Raji (cell line): ENCODE data around the gene ARID3B.

Experiments
- POLR2A ChIP-seq: IDR thresholded peaks from 2 replicates; pipeline ENCODE4 v1.6.1; 2011; ENCODE audit warnings: low read depth, low read length, control low read depth; ENCODE audit not compliant: insufficient read depth

Gene ARID3B

GRCh38 chr15:74630284-74631086 lies 89.5 kb downstream of the ARID3B start:
- no peak for TF ChIP-seq POLR2A

GRCh38 chr15:74631087-74631385 lies 90.0 kb downstream of the ARID3B start:
- no peak for TF ChIP-seq POLR2A

DNA sequence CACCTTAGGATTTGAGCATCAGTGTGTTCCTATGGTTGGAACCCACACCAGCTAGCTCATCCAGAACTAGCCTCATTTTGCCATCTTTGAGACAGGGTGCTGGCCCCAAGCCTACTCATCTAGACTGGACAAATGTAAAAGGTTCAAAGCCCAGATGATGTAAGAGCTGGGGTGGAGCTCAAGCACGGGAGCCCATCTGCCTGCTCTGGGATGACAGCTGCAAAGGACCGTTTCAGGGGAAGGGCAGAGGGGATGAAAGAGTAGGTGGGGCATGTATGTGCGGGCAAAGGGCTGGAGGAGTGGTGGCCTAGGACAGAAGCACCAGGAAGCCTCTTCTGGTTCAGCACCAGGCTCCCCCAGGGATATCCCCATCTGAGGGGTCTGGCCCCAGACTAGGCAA lies 90.4 kb downstream of the ARID3B start:
- no peak for TF ChIP-seq POLR2A

- TF ChIP-seq POLR2A: no peak
Observed at GRCh38 chr15:74631935-74632560, 91.0 kb downstream of the ARID3B start.

DNA sequence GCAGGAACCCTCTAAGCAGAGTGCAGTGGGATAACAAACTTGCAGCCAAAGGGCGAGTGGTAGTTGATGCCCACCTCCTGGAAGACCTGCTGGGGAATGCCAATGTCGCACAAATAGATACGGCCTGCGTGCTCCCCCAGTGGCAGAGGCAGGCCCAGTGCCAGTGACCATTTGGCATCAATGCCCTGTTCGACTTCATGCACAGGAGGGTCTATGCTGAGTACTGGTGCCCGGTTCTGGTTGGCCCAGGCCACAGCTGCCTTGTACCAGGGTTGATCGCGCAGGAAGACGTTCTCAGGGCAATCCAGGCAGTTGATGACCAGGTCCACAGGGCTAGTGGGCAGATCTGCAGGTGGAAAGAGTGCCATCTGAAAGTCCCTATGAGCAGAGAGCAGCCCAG lies 91.6 kb downstream of the ARID3B start:
- TF ChIP-seq POLR2A: no peak

DNA sequence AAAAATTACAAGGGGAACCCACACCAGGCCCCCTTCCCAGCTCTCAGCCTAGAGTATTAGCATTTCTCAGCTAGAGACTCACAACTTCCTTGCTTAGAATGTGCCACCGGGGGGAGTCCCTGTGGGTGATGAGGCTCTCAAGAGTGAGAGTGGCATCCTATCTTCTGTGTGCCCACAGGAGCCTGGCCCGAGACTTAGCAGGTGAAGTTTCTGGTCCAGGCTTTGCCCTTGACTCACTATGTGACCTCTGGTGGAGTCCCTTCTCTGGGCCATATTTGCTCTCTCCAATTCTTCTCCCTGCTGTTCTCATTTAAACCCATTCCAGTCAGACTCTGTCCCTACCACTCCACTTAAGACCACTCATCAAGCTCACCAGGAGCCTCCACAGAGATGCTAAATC lies 92.8 kb downstream of the ARID3B start:
- no peak for TF ChIP-seq POLR2A

- TF ChIP-seq POLR2A: no peak
Observed at GRCh38 chr15:74635228-74635627, 94.2 kb downstream of the ARID3B start.

DNA sequence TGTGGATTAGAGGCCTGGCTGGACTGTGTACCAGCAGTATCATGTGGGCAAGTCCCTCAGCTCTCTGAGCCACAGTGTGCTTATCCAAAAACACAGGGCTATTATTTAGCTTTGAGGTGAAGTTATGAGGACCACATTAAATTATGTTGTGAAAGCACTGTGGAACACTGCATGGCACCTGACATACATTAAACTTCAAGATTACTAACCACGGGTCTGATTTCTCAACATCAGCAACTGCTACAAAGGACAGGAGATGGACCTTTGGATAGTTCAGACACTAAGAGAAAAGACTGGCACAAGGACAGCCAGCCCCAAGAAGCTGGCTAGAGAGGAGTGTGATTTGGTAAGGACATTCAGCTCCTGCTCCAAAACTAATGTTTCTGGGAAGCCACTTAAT lies 96.0 kb downstream of the ARID3B start:
- no peak for TF ChIP-seq POLR2A

DNA sequence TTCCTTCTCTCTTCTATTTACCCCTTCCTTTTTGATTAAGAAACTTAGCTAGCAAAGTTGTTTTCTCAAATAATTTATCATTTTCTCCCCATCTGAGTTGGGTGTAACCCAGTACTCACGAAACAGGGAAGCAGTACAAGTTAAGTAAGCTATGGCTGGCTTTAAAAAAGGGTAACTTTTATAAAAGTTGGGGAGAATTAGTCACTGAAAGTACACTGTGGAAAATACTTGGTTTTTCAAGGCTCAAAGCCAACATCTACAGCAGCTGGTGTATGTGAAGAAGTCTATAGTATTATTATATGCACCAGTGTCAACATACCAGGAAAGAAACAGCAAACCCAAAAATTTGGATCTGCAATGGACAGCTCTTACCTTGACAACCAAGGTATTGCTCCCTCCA lies 100.1 kb downstream of the ARID3B start:
- no peak for TF ChIP-seq POLR2A

GRCh38 chr15:74642348-74642733 lies 101.3 kb downstream of the ARID3B start:
- no peak for TF ChIP-seq POLR2A

DNA sequence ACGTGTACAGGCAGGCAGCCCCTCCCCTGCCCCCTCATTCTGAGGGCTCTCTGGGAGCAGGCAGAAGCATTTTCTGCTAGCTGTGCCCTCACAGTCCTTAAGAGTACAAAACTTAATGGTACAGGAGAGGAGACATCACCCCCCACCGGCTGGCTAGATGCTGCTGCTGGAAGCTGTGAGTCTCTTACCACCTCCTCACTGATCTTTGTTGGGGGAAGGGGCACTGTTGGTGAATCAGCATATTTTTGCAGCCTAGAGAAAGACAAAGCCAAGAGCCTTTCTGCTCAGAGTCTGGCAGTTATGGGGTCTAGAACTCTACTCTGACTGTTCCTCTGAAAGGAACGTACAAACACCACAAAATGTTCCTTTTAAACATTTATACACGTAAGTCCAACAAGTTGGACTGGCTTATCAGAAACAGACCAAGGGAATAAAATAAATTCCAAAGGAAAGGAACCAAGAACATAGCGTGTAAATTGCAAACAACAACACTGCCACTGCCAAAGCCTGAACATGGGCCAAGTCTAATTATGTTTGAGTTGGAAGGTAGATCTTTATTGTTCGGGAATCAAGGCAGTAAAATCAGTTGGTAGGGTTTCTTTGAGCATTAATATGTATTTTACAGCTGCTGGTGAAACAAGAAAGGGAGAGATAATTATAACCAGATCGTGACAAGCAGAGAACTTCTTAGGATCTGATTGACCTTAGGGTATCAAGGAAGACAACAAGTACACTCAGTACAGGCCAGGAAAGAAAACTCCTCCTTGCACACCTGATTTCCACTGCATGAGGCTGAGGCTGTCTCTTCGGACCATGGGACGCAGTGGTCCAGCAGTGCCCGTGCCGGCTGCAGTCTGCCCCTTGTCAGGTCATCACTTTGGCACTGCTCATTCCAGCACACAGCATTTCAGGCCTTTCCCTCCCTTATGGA lies 102.0 kb downstream of the ARID3B start:
- TF ChIP-seq POLR2A: no peak

GRCh38 chr15:74643665-74644204 lies 102.7 kb downstream of the ARID3B start:
- no peak for TF ChIP-seq POLR2A

DNA sequence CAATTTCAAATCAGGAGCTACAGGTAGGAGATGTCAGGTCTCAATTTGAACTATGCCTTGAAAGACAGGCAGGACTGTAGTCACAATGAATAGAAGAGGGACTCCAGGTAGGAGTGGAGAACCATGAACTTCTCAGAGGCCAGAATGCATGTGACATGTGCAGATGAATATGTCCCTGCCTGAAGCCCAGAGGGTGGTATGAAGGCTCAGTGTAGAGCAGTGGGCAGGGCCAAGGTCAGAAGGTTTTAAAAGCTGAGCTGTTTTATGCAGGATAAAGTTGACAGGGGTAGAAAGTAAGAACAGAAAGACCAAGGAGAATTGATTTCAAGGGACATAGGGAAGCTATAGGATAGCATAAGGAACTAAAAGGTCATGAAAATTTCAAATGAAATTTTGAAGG lies 105.5 kb downstream of the ARID3B start:
- TF ChIP-seq POLR2A: no peak
